Measurements from ENCODE around the gene USP37. TPM values are rescaled to one million over a fixed set of nuclear protein-coding genes. Genes with fewer than 3 reads are reported as not detected.
A peak's percentile ranks its signal among the peaks of the same experiment; 100 is the strongest.
"Not testable (repeated sequence)": the region's sequence is repeated elsewhere in the genome, so short reads cannot be mapped to it uniquely, and the experiment has no call there.

Gene USP37
- polyA plus RNA-seq, 4 donors: 13.8 to 18.6 (median 17.3) TPM

DNA sequence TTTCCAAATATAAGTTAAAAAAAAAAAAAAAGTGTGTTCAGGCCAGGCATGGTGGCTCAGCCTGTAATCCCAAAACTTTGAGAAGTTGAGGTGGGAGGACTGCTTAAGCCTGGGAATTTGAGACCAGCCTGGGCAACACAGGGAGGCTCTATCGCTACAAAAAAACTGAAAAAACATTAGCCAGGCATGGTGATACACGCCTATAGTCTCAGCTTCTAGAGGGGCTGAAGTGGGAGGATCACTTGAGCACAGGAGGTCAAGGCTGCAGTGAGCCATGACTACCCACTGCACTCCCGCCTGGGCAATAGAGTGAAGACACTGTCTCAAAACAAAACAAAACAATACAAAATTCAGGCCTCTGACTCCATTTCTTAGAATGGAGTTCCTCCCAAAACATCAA, 9.2 kb downstream of the USP37 start:
- DNase-seq (ENCODE audit: low read depth in 4 of 4, low spot score in 3 of 4): peak in 1 of 4 donors; percentile 23

DNA sequence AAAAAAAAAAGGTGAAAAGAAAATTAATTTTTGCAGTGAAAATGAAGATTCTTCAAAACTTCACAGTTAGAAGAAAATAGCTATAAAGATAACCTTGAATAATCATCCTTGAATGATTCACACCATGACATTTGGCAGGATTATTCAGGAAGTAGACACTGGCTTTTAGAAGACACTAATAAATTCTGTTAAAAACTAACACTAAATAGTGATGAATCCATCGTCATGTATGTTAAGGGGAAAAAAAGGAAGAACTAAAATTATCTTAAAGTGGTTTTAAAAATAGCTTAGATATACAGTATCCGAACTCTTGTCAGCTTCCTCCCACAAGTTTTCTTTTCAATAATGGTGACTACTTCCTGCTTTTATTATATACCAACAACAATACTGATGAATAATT, 10.2 kb downstream of the USP37 start:
- DNase-seq (ENCODE audit: low read depth in 4 of 4, low spot score in 3 of 4): no peak

DNA sequence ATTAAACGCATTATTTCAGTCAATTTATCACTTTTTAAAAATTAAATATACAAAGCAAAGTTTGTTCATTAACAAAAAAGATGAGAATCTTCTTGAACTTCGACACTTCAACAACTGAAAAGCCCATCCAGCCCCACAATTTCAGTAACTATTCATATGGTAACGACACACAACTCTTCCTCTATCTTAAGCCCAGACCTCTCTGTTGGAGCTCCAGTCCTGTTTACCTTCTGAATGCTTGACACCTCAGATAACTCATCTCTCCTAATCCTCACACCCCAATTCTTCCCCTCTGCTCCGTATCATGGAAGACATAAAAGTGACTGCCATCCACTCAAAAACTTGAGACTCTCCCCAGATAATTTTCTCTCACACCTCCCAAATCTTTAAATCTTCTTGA, 12.6 kb downstream of the USP37 start:
- no peak for DNase-seq (ENCODE audit: low read depth in 4 of 4, low spot score in 3 of 4)

DNA sequence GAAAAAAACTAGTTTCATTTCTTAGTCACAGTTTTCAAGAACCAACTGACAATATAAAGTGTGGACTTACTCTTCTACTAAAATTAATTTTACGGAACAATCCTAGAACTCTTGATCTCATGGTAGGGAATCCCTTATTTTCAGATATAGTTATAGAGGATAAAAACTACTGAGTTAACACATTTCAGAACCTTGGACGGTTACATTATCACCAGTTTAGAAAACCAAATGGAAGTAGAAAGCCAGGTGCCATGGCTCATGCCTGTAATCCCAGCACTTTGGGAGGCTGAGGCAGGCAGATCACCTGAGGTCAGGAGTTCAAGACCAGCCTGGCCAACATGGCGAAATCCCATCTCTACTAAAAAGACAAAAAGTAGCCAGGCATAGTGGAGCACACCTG, 13.9 kb downstream of the USP37 start:
- DNase-seq (ENCODE audit: low read depth in 4 of 4, low spot score in 3 of 4): not testable (repeated sequence)

DNA sequence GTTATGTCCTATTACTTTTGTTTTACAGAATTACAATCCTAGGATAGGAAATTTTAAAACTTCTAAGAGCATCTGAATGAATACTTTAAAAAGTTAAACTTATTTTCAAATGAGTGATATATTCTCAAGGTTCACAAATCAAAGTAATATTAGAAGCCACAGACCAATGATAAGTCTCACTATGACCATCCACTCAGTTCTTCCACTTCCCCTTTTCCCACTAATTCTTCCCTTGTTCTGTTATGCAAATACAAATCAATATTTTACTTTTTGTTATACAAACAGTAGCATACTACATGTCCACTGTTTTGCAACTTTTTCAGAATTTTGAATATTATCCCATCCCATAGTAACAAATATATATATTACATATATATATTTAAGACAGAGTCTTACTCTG, 20.2 kb downstream of the USP37 start:
- DNase-seq (ENCODE audit: low read depth in 4 of 4, low spot score in 3 of 4): no peak

DNA sequence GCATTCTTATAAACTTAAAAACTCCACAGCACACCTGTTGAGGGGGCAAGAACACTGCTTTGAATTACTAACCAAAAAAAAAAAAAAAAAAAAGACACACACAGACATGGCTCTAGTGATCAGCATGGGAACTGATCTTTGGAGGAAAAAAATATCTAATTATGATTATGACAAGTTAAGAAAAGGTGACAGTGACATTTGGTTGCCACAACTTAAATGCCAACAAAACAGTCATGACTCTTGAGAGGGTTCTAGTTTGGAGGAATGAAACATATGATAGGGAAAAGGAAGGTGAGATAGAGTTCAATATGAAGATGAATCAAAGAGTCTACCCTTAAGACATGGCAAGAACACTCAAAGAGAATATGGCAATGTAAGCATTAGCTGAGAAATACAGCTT, 20.6 kb downstream of the USP37 start:
- no peak for DNase-seq (ENCODE audit: low read depth in 4 of 4, low spot score in 3 of 4)

DNA sequence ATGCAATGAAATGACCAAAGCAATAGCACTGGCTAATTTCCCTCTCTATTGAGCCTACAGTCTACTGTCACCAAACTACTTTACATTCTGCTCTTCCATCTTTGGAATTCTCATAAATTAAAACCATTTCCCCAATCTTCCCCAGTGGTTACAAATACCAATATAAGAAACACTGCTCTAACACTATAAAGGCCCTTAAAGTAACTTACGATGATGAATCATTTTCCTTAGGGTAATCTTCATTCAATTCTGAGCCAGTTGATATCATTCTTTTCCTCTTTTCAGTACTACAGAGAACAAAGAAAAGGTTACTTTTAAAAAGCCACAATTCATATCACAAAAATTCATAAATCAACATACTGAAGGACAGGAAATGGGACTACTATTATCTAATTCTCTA, 22.1 kb downstream of the USP37 start:
- DNase-seq (ENCODE audit: low read depth in 4 of 4, low spot score in 3 of 4): no peak

DNA sequence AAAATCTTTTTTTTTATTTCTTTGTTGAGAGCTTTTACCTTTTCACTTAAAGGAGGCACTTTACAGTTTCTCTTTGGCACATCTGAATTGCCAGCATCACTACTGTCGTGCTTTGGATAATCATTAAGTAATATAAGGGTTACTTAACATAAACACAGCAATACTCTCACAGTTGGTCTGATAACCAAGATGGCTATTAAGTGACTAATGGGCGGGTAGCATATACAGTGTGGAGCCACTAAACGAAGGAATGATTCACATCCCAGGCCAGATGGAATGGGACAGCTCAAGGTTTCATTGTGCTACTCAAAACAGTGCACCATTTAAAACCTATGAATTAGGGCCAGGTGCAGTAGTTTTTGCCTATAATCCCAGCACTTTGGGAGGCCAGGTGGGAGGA, 28.1 kb downstream of the USP37 start:
- no peak for DNase-seq (ENCODE audit: low read depth in 4 of 4, low spot score in 3 of 4)

DNA sequence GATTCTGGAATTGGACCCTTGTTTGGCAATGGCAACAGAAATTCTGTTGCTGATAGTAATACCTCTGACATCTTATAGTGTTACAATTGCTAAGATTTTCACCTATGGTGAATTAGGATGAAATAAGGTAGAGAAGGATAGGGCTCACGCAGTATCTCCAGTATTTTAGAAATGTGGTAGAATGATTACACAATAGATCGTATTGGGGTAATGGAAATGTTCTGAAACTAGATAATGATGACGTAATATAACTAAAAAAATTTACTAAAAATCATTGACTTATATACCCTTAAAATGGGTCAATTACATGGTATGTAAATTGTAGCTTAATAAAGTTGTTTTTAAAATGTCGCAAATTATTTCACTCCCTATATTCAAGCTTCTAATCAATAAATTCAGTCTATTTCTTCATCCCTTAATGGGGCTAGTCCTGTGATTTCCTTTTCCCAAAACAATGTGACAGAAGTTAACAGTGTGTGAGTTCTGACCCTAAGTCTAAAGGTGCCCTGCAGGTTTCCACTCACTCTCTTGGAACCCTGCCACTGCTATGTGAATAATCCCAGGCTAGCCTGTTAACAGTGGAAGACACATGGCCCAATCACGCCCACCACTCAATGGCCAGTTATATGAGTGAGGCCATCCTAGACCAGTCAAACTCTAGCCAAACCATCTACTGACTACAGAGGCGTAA, 31.2 kb downstream of the USP37 start:
- DNase-seq (ENCODE audit: low read depth in 4 of 4, low spot score in 3 of 4): no peak

DNA sequence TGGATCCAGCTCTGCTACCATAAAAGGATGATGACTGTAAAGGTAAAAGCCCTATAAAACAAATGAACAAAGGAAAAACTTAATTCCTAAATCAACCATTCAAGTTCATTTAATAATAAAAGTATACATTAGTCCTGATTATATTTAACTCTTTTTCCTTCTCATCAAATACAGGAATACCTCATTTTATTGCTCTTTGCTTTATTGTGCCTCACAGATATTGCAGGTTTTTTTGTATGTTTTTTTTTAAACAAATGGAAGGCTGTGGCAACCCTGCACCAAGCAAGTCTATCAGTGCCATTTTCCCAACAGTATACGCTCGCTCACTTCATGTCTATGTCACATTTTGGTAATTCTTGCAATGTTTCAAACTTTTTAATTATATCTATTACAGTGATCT, 38.2 kb downstream of the USP37 start:
- no peak for DNase-seq (ENCODE audit: low read depth in 4 of 4, low spot score in 3 of 4)

DNA sequence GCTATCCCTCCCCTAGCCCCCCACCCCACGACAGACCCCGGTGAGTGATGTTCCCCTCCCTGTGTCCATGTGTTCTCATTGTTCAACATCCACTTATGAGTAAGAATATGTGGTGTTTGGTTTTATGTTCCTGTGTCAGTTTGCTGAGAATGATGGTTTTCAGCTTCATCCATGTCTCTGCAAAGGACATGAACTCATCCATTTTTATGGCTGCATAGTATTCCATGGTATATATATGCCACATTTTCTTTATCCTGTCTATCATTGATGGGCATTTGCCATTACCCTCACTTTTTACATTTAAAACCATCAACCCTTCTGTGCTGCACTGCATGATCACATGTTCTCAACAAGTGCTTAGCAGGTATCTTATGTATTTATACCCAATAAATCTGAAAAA, 39.7 kb downstream of the USP37 start:
- not testable (repeated sequence) for DNase-seq (ENCODE audit: low read depth in 4 of 4, low spot score in 3 of 4)

DNA sequence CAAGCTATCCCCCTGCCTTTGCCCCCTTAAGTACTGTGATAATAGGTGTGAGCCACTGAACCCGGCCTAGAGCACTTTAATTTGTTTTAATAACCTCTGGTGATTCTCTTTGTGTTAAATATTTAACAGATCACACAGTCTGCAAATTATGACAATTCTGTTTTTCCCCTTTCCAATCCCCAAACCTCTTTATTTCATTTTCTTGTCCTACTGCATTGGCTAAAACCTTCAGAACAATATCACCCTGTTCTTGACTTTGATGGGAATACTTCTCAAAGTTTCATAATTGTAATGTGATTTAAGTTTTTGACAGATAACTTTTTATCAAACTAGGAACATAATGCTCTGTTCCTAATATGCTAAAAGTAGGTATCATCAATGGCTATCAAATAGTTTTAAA, 44.5 kb downstream of the USP37 start:
- no peak for DNase-seq (ENCODE audit: low read depth in 4 of 4, low spot score in 3 of 4)

DNA sequence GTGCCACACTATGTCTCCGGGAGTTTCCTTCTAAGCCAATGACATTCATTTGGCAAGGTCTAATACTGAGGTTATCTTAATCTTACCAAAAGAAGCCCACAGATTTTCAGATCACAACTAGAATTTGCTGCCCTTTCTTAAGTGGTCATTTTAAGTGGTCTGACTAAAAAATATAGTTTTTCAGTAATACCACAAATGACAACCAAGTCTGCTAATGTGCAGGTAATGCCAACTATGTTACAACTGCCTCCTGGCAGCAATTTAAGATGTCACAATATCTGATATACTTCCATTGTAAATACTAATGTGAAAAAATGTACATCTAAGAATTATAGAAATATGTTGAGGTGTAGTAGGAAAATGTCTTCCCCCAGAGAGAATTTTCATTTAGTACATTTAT, 49.3 kb downstream of the USP37 start:
- DNase-seq (ENCODE audit: low read depth in 4 of 4, low spot score in 3 of 4): no peak

DNA sequence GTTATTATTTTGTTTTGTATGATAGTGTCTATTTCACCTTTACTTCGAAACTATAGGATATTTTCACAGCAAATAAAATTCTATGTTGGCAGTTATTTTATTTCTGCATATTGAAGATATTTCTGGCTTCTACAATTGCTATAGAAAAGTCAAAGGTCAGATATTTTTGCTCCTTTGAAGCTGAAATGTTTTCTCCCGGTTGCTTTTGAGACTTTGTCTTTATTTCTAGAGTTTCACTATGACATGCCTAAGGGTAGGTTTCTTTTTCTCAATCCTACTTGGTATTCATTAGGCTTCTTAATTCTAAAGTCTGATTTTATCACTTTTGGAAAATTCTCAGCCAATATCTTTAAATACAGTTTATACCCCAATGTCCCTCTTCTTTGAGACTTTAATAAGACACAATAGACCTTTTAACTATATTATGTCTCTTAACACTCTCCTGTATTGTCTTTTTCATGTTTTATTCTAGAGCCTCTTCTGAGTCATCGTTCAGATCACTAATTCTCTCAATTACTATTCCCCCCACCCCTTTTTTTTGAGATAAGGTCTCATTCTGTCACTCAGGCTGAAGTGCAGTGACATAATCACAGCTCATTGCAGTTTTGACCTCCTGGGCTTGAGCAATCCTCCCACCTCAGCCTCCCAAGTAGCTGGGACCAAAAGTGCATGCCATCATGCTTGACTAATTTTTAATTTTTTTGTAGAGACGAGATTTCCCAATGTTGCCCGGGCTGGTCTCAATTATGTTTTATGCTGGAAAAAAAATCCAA, 50.5 kb downstream of the USP37 start:
- DNase-seq (ENCODE audit: low read depth in 4 of 4, low spot score in 3 of 4): no peak

DNA sequence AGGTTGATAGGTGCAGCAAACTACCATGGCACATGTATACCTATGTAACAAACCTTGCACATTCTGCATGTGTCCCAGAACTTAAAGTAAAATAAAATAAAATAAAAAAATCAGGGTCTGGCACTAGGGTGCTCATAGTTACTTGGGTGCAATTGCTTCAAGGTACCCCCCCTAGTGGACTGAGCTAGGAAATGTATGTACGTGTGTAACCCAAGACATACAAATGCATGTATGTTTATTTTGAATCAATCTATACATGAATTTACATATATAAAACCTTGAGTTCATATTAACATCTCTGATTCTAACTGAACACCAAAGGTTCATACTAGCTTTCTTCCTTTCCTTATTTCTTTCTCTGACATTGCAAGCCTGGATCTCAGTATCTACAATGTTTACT, 51.5 kb downstream of the USP37 start:
- no peak for DNase-seq (ENCODE audit: low read depth in 4 of 4, low spot score in 3 of 4)

DNA sequence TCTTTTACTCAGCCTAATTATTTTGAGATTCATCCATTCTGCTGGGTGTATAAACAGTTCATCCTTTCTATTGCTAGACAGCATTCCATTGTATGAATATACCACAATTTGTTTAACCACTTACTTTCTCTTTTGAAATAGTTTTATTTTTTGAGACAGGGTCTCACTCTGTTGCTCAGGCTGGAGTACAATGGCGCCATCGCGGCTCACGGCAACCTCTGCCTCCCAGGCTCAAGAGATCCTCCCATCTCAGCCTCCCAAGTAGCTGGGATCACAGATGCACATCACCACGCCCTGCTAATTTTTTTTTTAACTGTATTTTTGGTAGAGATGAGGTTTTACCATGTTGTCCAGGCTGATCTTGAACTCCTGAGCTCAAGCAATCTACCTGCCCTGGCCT, 54.5 kb downstream of the USP37 start:
- no peak for DNase-seq (ENCODE audit: low read depth in 4 of 4, low spot score in 3 of 4)

DNA sequence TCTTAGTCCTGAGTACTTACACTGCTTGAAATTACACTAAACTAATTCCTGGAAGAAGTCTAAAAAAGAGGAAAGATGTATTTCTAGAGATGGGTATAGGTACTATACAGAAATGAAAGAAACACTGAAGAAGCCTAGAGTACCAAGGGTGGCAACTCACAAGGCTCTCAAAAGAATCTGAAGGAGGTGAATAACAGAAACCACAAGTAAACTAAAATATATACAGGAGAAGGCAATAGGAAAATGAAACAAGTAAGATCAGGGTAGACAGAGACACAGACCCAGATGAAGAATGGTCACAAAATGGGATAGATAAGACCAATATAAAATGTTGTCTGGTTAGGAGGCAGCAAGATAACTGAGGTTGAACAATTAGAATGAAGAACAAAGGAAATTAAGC, 59.9 kb downstream of the USP37 start:
- DNase-seq (ENCODE audit: low read depth in 4 of 4, low spot score in 3 of 4): no peak

DNA sequence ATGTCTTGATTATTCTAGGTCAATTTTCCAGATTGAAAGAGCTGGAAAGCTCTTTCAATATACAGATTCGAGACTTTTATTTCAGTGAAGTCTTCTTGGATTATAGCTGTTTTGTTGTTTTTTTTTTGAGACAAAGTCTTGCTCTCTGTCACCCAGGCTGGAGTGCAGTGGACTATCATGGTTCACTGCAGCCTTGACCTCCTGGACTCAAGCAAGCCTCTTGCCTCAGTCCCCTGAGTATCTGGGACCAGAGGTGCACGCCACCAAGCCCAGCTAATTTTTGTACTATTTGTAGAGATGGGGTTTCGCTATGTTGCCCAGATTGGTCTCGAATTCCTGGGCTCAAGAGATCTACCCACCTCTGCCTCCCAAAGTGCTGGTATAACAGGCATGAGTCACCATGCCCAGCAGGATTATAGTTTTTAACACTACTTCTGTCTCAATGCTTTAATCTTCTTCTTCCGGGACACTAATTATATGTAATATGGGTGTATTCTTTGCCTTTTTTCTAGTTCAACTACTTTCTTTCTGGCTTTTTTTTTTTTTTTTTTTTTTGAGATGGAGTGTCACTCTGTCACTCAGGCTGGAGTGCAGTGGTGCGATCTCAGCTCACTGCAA, 62.3 kb downstream of the USP37 start:
- no peak for DNase-seq (ENCODE audit: low read depth in 4 of 4, low spot score in 3 of 4)

DNA sequence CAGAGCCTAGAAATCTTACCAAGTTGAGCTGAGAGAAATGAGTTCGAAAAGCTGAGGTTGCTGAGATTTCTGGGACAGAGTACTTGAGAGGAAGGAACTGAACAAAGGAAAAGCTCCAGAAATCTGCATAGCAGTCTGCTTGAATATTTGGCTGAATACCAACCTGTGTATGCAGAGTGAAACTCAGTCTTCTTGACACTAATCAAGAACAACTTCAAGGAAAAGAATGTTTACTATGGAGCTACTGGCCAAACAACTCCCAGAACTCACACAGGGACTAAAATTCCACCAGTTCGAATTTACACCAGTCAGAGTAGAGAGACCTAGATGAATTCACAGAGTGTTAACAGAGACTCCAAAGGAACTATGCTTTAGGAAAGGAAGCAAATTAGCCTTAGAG, 66.5 kb downstream of the USP37 start:
- DNase-seq (ENCODE audit: low read depth in 4 of 4, low spot score in 3 of 4): peak in 1 of 4 donors; percentile 0

DNA sequence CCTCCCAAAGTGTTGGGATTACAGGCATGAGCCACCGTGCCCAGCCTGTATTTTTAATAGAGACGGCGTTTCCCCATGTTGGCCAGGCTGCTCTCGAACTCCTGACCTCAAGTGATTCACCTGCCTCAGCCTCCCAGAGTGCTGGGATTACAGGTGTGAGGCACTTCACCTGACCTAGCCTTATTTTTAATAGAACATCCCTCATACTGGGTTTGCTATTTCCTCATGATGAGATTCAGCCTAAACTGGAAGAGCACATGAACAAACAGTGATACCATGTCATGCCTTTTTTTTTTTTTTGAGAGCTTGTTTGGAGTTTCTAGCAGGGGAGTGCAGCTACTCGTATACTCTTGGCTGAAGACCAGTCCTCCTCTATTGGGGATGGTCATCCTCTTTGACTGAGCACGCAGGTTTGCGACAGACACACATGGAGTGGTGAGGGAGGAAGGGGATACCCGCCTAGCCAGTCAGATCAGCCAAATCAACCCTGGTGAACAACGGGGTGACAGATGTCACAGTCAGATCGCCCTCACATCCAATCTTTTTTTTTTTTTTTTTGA, 67.6 kb downstream of the USP37 start:
- DNase-seq (ENCODE audit: low read depth in 4 of 4, low spot score in 3 of 4): no peak

DNA sequence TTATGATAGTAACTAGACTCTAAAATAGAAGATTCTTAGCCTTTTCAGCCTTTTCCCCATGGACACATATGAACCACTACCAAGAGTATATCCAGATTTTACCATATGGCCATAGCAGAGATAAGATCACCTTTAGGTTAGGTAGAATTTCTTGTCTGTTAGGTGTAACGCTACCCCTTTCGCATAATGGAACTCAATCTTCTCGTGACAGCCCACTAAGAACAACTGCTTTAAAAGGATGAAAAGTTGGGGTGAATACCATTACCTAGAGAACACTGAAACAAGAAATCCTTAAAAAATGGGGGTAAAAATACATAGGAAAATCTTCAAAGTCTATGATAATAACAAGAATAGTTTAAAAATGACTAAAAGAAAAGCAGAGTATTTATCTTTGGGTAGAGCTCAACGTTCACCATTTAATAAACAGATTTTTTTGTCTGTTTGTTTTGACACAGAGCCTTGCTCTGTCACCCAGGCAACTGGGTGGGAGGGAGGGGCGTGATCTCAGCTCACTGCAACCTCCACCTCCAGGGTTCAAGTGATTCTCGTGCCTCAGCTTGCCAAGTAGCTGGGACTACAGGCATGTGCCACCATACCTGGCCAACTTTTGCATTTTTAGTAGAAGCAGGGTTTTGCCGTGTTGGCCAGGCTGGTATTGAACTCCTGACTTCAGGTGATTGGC, 82.0 kb downstream of the USP37 start:
- no peak for DNase-seq (ENCODE audit: low read depth in 4 of 4, low spot score in 3 of 4)

Measured in left renal pelvis (tissue), 4 donors.